Measurements from ENCODE around the gene HCFC1R1.

HCFC1R1 gene

DNA sequence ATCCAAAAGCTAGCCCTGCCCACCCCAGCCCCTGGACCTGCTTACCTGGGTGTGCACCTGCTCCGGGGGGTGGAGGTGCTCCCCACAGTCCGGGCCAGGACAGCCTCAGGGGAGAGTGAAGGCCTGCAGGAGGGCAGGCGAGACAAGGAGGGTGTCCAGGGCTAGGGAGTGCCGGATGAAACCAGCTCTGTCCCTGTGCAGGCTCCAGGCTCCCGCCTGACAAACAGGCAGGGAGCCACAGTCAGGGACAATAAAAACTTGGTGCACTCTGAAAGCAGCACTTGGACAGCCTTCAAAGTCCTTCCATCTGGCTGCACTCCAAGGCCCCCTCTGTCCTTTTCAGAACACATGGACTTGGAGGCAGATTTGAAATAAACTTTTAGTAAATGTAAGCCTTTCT, 50.6 kb downstream of the HCFC1R1 start (continued):
- TF ChIP-seq, protein P1, sequence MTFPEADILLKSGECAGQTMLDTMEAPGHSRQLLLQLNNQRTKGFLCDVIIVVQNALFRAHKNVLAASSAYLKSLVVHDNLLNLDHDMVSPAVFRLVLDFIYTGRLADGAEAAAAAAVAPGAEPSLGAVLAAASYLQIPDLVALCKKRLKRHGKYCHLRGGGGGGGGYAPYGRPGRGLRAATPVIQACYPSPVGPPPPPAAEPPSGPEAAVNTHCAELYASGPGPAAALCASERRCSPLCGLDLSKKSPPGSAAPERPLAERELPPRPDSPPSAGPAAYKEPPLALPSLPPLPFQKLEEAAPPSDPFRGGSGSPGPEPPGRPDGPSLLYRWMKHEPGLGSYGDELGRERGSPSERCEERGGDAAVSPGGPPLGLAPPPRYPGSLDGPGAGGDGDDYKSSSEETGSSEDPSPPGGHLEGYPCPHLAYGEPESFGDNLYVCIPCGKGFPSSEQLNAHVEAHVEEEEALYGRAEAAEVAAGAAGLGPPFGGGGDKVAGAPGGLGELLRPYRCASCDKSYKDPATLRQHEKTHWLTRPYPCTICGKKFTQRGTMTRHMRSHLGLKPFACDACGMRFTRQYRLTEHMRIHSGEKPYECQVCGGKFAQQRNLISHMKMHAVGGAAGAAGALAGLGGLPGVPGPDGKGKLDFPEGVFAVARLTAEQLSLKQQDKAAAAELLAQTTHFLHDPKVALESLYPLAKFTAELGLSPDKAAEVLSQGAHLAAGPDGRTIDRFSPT (tag by site-specific recombination; IDR thresholded peaks at IDR 0.05) = no peak
- TF ChIP-seq ZNF626 (tag by site-specific recombination; IDR thresholded peaks at IDR 0.05) (no peak), ZNF366 (tag by site-specific recombination; conservative IDR thresholded peaks at IDR 0.05) (no peak; the same call in 1 of the 2 replicates), ZNF555 (tag by site-specific recombination; conservative IDR thresholded peaks at IDR 0.05) (no peak), ZNF660 (tag by site-specific recombination; IDR thresholded peaks at IDR 0.05) (no peak), ZNF544 (tag by site-specific recombination; IDR thresholded peaks at IDR 0.05) (no peak), ZBTB20 (tag by site-specific recombination; IDR thresholded peaks at IDR 0.05) (no peak), MYNN (tag by site-specific recombination; IDR thresholded peaks at IDR 0.05; ENCODE audit: borderline replicate concordance) (no peak), ZSCAN16 (tag by site-specific recombination; IDR thresholded peaks at IDR 0.05) (no peak), ZNF707 (tag by site-specific recombination; IDR thresholded peaks at IDR 0.05) (no peak), ZNF311 (tag by site-specific recombination; IDR thresholded peaks at IDR 0.05; ENCODE audit: borderline replicate concordance) (no peak), ZNF701 (tag by site-specific recombination; IDR thresholded peaks at IDR 0.05) (no peak), ZFP69B (tag by site-specific recombination; IDR thresholded peaks at IDR 0.05) (no peak), ZNF266 (tag by site-specific recombination; IDR thresholded peaks at IDR 0.05; ENCODE audit: low read depth) (no peak), ZNF624 (tag by site-specific recombination; IDR thresholded peaks at IDR 0.05) (no peak), ZNF221 (tag by site-specific recombination; IDR thresholded peaks at IDR 0.05; ENCODE audit: borderline replicate concordance) (no peak), ZNF830 (tag by site-specific recombination; IDR thresholded peaks at IDR 0.05; ENCODE audit: low read depth) (no peak), IKZF3 (tag by site-specific recombination; IDR thresholded peaks at IDR 0.05) (peak; percentile 65; the same call in 1 of the 2 replicates), ZNF157 (tag by site-specific recombination; IDR thresholded peaks at IDR 0.05) (no peak), YY1 (tag by site-specific recombination; IDR thresholded peaks at IDR 0.05) (no peak), ZNF629 (tag by site-specific recombination; IDR thresholded peaks at IDR 0.05) (no peak), ZNF146 (tag by site-specific recombination; IDR thresholded peaks at IDR 0.05) (no peak), ZNF175 (tag by site-specific recombination; IDR thresholded peaks at IDR 0.05) (no peak)
- TF ChIP-seq, protein P2, sequence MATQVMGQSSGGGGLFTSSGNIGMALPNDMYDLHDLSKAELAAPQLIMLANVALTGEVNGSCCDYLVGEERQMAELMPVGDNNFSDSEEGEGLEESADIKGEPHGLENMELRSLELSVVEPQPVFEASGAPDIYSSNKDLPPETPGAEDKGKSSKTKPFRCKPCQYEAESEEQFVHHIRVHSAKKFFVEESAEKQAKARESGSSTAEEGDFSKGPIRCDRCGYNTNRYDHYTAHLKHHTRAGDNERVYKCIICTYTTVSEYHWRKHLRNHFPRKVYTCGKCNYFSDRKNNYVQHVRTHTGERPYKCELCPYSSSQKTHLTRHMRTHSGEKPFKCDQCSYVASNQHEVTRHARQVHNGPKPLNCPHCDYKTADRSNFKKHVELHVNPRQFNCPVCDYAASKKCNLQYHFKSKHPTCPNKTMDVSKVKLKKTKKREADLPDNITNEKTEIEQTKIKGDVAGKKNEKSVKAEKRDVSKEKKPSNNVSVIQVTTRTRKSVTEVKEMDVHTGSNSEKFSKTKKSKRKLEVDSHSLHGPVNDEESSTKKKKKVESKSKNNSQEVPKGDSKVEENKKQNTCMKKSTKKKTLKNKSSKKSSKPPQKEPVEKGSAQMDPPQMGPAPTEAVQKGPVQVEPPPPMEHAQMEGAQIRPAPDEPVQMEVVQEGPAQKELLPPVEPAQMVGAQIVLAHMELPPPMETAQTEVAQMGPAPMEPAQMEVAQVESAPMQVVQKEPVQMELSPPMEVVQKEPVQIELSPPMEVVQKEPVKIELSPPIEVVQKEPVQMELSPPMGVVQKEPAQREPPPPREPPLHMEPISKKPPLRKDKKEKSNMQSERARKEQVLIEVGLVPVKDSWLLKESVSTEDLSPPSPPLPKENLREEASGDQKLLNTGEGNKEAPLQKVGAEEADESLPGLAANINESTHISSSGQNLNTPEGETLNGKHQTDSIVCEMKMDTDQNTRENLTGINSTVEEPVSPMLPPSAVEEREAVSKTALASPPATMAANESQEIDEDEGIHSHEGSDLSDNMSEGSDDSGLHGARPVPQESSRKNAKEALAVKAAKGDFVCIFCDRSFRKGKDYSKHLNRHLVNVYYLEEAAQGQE (tag by site-specific recombination; IDR thresholded peaks at IDR 0.05) = peak; percentile 38; the same call in 1 of the 2 replicates
- TF ChIP-seq, protein P3, sequence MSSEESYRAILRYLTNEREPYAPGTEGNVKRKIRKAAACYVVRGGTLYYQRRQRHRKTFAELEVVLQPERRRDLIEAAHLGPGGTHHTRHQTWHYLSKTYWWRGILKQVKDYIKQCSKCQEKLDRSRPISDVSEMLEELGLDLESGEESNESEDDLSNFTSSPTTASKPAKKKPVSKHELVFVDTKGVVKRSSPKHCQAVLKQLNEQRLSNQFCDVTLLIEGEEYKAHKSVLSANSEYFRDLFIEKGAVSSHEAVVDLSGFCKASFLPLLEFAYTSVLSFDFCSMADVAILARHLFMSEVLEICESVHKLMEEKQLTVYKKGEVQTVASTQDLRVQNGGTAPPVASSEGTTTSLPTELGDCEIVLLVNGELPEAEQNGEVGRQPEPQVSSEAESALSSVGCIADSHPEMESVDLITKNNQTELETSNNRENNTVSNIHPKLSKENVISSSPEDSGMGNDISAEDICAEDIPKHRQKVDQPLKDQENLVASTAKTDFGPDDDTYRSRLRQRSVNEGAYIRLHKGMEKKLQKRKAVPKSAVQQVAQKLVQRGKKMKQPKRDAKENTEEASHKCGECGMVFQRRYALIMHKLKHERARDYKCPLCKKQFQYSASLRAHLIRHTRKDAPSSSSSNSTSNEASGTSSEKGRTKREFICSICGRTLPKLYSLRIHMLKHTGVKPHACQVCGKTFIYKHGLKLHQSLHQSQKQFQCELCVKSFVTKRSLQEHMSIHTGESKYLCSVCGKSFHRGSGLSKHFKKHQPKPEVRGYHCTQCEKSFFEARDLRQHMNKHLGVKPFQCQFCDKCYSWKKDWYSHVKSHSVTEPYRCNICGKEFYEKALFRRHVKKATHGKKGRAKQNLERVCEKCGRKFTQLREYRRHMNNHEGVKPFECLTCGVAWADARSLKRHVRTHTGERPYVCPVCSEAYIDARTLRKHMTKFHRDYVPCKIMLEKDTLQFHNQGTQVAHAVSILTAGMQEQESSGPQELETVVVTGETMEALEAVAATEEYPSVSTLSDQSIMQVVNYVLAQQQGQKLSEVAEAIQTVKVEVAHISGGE (tag by site-specific recombination; conservative IDR thresholded peaks at IDR 0.05; ENCODE audit: low read depth) = 0 out of 2 replicates have a peak, but pooled peaks have one; percentile 13
- TF ChIP-seq, protein P4, sequence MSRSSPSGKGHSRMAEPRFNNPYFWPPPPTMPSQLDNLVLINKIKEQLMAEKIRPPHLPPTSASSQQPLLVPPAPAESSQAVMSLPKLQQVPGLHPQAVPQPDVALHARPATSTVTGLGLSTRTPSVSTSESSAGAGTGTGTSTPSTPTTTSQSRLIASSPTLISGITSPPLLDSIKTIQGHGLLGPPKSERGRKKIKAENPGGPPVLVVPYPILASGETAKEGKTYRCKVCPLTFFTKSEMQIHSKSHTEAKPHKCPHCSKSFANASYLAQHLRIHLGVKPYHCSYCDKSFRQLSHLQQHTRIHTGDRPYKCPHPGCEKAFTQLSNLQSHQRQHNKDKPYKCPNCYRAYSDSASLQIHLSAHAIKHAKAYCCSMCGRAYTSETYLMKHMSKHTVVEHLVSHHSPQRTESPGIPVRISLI (tag by site-specific recombination; IDR thresholded peaks at IDR 0.05) = no peak
- TF ChIP-seq, protein P5, sequence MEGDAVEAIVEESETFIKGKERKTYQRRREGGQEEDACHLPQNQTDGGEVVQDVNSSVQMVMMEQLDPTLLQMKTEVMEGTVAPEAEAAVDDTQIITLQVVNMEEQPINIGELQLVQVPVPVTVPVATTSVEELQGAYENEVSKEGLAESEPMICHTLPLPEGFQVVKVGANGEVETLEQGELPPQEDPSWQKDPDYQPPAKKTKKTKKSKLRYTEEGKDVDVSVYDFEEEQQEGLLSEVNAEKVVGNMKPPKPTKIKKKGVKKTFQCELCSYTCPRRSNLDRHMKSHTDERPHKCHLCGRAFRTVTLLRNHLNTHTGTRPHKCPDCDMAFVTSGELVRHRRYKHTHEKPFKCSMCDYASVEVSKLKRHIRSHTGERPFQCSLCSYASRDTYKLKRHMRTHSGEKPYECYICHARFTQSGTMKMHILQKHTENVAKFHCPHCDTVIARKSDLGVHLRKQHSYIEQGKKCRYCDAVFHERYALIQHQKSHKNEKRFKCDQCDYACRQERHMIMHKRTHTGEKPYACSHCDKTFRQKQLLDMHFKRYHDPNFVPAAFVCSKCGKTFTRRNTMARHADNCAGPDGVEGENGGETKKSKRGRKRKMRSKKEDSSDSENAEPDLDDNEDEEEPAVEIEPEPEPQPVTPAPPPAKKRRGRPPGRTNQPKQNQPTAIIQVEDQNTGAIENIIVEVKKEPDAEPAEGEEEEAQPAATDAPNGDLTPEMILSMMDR (tag by site-specific recombination; IDR thresholded peaks at IDR 0.05) = no peak

Data from HEK293 (cell line).